NCI-H2107 treated with DMSO at 0.1 percent for 48 hours (cell line): Measurements from ENCODE around the gene RREB1.

Source experiments
- DNase-seq: peaks from one replicate; lab custom pipeline; 2025; ENCODE audit not compliant: unreplicated experiment; lab: John Stamatoyannopoulos, UW

RREB1 gene

DNA sequence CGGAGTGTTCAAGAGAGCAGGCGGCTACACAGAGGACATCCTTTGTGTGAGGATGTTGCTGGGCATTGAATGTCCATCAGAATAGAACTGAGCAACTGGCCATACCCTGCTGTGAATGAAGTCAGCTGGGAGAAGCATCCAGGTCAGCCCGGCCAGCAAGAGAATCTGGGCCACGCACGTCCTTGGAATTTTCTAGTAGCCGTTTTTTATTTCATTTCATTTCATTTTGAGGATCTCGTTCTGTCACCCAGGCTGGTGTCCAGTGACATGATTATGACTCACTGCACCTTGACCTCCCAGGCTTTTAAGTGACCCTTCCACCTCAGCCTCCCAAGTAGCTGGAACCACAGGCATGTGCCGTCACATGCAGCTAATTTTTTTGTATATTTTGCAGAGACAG is 107.4 kb downstream of the RREB1 start:
- no peak for DNase-seq

DNA sequence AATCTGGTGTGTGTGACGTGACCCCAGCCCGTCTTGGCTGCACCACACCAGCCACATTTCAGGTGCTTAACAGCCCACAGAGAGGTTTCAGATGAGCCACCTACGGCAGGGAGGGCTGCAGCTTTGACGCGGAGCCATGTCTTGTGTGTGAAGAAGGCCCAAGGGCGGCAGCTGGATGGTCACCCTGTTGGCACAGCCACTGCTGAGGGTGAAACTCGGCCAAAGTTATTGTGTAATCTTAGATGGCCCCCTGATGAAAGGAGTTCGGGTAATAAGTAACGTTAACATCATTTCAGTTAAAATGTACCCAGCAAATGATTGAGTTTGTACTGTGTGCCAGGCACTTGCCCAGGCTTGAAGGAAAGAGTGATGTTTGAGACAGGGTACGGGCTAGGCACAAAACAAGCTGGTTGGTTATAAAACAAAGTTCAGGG is 108.1 kb downstream of the RREB1 start:
- no peak for DNase-seq

DNA sequence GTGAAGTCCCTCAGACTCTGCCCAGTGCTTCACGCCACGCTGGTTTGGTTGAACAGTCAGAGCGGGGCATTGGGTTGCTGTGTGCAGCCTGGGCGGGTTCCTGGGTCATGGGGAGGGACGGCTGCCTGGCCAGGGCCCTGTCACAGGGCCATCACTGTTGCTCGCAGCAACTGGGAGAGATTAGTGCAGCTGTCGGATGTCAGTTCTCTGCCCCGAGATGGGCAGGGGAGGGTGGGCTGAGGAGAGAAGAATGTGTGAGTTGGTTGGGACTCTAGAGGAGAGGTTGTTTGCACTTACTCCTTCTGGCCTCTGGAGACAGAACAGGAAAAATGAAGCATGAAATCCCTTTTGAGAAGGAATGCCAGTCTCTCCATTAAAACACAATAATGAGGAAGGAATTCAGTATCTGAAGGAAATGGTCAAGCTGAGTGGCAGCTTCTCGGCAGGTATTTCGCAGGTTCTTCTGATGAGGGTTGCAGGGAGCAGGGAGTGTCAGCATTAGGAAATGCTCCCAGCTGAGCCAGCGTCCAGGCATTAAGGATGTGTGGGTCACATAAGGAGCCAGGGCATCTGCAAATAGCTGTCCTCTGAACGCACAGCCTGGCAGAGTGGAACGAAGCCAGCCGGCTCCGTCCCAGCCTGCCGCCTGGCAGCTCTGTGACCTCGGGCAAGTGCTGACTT is 109.3 kb downstream of the RREB1 start:
- no peak for DNase-seq

GRCh38 chr6:7218406-7218988 is 110.7 kb downstream of the RREB1 start:
- DNase-seq, result no peak

DNA sequence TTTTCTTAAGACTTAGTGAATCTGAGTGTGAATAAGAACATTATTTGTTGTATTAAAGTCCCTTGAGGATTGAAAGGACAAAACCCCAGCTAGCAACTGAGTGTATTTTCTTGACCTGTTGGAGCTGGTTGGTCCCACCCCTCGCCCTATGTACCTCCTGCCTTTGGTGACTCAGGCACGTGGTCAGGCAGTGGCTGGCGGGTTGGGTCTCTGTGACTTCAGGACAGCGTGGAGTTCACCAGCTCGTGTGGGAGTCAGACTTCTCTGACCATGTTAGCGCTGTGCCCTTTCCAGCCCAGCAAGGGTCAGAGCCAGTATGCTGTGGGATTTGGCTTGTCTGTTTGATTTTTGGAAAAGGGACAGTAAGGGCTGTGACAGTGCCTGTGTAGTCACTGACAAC is 111.5 kb downstream of the RREB1 start:
- no peak for DNase-seq

DNA sequence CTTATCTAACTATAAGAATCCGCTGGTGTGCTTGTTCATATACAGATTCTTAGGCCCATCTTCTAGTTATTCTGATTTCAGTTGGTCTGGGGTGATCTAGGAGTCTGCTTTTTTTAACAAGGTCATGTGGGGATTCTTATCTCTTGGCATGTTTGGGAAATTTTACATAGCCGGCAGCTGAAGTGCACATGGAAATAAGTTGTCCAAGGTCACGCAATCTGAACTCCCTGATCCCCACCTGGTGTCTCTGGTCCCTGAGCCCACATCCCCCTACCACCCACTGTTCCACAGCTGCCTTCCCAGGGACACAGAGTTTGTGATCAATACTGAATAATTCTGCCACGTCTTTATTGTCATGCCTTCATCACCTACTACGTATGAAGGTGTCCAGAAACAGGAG is 114.4 kb downstream of the RREB1 start:
- DNase-seq, result no peak

DNA sequence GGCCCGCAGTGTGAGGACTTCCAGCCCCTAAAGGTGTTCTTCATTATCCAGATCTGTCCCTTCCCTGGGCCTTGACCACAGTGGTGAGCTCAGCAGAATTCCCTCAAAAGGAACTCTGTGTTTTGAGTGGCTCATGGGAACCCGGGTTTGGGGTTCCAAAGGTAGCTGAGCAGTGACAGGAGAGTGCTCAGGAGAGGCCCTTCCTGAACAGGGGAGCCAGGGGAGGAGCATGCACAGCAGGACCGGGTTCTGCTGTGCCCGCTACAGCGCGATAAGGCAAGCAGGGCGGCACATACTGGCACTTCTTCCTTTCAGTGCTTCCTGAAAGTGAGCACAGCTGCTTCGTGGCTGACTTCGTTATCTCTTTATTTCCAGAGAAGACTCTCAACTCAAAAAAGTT is 117.0 kb downstream of the RREB1 start:
- DNase-seq, result no peak

DNA sequence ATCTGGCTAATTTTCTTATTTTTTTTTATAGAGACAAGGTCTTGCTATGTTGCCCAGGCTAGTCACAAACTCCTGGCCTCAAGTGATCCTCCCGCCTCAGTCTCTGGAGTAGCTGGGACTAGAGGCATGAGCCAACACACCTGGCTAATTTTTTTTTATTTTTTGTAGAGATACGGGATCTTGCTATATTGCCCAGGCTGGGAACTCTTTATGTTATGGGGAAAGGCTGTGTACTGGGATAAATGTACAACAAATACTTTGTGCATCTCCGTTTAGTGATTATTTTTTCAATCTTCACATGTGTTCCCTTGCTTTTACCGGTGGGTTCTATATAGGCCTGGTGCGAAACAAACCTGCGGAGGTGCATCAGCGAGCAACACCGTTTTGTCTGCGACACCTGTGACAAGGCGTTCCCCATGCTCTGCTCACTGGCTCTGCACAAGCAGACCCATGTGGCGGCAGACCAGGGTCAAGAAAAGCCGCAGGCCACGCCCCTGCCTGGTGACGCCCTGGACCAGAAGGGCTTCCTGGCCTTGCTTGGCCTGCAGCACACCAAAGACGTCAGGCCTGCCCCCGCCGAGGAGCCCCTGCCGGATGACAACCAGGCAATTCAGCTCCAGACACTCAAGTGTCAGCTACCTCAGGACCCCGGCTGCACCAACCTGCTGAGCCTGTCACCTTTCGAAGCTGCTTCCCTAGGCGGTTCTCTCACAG is 121.1 kb downstream of the RREB1 start:
- no peak for DNase-seq

- DNase-seq, result no peak
These were observed 121.9 kb downstream of the RREB1 start for GRCh38 chr6:7229376-7230326.

DNA sequence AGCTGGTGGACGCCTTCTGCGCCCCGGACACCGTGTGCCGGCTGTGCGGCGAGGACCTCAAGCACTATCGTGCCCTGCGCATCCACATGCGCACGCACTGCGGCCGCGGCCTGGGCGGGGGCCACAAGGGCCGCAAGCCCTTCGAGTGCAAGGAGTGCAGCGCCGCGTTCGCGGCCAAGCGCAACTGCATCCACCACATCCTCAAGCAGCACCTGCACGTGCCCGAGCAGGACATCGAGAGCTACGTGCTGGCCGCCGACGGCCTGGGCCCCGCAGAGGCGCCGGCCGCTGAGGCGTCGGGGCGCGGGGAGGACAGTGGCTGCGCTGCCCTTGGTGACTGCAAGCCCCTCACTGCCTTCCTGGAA is 122.5 kb downstream of the RREB1 start:
- no peak for DNase-seq

- no peak for DNase-seq
These were observed 123.4 kb downstream of the RREB1 start for GRCh38 chr6:7230956-7231713.

GRCh38 chr6:7232351-7232750 is 124.6 kb downstream of the RREB1 start:
- DNase-seq, result no peak

DNA sequence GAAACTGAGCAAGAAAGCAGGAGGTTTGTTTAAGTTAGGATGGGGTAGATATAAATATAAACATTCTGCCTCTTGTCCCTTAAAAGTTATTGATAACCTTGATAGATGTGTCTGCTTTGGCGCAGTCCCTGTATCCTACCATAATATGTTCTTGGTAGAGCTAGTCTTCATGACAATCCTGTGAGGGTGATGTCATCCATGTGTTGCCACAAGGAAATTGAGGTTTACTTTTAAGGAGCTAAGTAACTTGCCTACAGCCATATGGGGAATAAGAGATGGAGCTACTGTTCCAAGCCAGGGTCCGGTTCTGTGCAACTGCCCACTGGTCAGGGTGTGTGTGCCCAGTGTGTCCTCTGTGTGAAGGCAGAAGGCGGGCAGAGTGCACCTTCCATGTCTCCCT is 126.8 kb downstream of the RREB1 start:
- no peak for DNase-seq

DNA sequence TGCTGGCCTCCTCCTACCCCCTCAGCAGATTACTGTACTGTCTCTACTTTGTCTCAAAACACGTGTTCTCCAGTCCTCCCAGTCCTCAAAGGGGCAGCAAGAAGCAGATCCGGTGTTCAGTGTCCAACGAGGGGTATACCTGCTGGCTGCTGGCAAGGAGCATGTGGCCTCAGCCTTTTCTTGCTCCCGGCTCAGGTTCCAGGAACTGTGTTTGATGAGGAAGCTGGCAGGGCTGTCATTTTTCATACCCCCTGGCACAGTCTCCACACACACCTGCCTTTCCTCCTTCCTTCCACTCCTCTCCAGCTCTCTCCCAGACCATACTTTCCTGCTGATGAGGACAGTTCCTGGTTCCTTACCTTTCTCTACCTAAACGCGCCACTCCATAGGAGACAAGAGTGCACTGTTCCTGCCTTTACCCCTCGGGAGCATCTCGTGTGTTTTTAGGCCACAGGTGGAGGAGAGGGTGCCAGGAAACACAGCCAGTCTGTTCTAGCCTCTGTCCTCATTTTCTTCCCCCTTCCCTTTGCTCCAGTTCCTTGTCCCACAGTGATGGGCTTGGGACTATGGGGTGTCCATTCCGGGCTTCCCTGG is 128.0 kb downstream of the RREB1 start:
- peak; percentile 50 for DNase-seq

DNA sequence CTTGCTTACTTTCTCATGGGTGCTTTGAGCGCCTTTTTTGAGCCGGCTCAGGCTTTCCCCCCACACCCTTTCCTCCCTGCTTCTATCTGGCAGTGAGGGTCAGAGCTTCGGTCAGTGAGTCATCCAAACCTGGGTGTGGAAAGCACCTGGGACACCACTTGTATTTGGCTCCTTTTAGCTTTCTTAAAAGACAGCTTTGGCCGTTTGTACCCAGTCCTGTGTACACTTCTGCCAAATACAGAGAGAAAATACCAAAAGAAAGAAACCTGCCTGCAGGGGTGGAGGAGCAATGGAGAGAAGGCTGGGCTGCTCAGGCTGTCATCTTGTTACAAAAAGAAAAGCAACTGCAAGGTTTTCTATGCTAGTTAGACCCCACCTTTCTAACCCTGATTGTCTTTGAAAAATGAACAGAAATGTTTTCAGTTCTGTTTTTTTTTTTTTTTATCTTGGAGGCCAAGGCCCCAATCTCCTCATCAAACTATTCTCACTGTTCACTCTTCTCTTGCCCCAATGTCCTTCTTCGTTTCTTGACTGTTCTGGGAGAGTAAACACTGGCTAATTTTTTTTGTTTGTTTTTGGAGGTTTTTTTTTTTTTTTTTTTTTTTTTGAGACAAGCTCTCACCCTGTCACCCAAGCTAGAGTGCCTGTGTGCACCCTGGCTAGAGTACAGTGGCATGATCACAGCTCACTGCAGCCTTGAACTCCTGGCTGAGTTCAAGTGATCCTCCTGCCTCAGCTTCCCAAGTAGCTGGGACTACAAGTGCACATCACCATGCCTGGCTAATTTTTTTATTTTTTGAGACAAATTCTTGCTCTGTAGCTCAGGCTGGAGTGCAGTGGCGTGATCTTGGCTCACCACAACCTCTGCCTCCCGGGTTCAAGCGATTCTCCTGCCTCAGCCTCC is 128.8 kb downstream of the RREB1 start:
- DNase-seq, result no peak

DNA sequence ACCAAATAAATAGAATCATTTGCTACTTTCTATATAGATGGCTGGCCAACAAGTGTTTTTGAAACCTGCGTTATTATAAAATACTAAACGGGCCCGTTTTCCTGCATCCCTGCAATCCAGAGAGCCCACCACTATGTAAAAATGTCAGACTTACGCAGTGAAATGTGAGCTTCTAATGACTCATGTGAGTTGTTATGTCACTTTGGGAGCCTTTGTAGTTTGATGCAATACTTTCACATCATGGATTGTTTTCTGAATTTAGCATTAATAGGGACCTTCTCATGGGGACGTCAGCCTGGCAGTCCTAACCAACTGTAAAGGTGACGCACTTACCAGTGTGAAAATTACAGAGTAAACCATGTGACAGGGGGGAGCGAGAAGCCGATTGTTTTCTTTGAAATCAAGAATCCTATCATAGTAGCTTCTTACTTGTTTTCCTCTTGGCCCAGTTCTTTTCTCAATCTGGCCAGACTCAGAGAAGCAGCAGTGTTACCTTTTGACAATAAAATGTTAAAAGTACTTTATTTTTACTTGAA is 130.0 kb downstream of the RREB1 start:
- no peak for DNase-seq

DNA sequence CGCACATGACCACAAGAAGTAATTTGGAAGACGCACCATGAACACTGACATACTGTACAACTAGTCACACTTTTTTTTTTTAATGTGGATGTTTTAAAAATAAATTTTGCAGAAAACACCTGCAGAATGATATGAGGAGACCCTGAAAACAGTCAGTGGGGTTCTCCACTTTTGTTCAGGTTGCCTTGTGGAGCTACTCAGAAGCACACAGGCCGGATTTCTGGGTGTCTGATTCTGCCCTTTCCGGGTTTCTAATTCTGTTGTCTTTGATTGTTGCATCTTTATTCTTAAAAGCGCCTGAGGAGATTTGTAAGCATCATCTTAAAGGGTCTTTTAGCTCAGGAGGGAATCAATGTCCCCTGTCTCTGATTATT is 130.8 kb downstream of the RREB1 start:
- DNase-seq, result no peak

DNA sequence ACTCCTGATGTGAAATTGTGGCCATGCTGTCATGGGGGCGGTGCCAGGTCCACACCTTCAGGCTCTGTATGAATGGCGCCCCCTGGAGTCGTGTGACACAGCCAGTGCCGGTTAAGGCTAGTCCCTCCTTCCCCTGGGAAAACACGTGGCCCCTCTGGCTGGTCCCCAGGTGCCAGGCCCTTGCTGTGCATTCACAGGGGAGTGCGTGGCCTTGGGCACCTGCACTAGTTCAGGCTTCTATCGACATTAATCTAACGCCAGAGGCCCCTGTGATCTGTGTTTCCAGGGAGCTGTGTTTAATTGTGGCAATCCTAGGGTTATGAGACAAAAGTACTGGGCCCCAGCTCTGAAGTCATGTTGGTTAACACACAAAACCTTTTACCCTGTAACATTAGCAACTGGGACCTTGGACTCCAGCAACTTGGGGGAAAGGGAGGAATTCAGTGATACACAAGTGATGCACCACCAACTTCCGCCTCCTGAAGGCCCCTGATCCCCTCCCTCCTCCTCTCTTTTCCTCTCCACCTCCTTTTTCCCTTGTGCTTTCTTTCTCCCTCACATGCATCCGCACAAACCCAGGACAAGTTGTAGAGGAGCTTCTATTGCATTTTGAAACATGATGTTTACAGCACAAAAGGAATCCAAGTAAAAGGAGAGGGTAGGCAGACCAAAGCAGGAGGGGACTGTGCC is 131.3 kb downstream of the RREB1 start:
- peak; percentile 84 for DNase-seq

DNA sequence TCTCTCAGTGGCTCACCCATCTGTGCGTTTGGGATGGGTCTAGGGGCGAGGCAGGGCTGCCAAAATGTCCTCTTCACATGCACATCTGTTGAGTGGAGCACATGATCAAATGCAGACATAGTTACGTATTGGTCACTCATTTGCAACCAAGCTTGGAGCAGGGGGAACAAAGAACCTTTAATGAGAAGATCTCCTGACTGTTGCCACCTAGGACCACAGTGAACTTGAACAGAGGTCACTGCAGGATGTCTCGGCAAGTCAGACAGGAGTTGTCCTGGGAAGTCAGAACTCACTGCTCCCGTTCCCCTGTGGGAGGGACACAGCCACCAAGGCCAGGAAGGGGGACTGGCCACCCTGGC is 131.8 kb downstream of the RREB1 start:
- no peak for DNase-seq
